PC-9 (cell line): Measurements from ENCODE around the gene PTTG1IP.

Experiments
- CTCF ChIP-seq: fragments of 200-600 bp; sonication (generic); conservative IDR thresholded peaks from 2 replicates; pipeline ENCODE4 v1.6.1; 2017; ENCODE audit warnings: mixed run types, antibody characterized with exemption, mild to moderate bottlenecking, moderate library complexity
- EZH2 ChIP-seq: fragments of 200-600 bp; sonication (generic); IDR thresholded peaks from 2 replicates; pipeline ENCODE4 v1.8.0; 2017; ENCODE audit warnings: antibody characterized with exemption, low read depth

- TF ChIP-seq CTCF, result no peak
- TF ChIP-seq EZH2, result no peak
These were observed 13.8 kb upstream of the PTTG1IP start for GRCh38 chr21:44887126-44887806.
